ENCODE measurements around the gene TM9SF1.

Gene TM9SF1

DNA sequence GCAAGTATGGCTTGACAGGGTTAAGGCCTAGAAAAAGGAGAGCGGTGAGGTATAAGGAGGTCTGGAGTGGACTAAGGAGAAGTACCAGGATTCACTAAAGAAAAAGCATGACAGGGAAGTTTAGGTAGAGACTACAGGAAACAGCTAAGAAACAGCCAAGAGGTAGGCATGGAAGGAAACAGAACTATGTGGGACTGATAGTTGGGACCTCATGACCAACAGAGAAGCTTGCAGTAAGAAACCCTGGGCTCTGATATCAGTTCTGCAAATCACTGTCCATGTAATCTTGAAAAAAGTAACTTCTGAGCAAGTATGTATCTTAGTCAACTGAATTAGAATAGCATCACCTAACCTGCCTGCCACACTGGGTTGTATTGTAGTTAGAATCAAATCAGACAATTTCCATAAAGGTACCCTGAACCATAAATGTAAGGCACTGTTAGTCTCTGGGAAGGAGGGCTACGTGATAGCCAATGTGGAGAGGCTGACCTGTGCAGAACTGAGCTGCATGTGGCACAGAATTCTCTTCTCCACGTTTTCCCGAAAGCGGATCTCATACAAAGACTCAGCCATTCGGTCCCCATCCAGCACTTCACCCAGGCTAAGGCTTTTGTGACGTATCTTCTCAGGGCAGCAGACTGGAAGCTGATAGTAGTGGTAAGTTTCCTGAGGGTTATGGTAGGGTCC is 912 bp downstream of the TM9SF1 start:
- H3K36me3 ChIP-seq (ENCODE audit: insufficient read depth, low read length): peaks cover 4% of the 10 kb centered on the region; the same call in 1 of the 2 replicates
- H3K9ac ChIP-seq (ENCODE audit: low read depth, low read length): no peak overlapping the region; the same call in 1 of the 2 replicates
- no peaks in the 10 kb centered on the region for H3K4me1 ChIP-seq (ENCODE audit: insufficient read depth, low read length)
- no peaks in the 10 kb centered on the region for H3K9me3 ChIP-seq (ENCODE audit: control insufficient read depth, insufficient read depth, low read length)

DNA sequence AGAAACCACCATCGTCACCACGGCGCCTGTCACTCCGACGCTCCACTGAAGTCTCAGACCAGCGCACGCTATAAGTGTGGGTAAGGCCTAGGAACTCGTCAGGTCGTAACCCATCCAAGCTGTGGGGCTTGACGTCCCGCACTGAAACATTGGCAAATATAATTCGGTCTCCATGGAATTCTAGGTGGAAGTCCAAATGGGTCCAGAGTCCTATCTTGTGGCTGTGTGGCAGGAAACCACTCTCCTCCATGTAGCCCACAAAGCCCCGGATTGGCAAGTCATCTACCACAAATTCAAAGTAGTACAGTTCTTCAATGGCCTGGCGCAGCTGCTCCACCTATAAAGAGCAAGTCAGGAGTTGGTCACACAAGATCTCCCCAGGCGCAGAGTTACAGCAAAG is 2.3 kb downstream of the TM9SF1 start:
- no peaks in the 10 kb centered on the region for H3K4me1 ChIP-seq (ENCODE audit: insufficient read depth, low read length)
- no peak overlapping the region for H3K9ac ChIP-seq (ENCODE audit: low read depth, low read length)
- peaks cover 4% of the 10 kb centered on the region; the same call in 1 of the 2 replicates for H3K36me3 ChIP-seq (ENCODE audit: insufficient read depth, low read length)
- H3K9me3 ChIP-seq (ENCODE audit: control insufficient read depth, insufficient read depth, low read length): no peaks in the 10 kb centered on the region

DNA sequence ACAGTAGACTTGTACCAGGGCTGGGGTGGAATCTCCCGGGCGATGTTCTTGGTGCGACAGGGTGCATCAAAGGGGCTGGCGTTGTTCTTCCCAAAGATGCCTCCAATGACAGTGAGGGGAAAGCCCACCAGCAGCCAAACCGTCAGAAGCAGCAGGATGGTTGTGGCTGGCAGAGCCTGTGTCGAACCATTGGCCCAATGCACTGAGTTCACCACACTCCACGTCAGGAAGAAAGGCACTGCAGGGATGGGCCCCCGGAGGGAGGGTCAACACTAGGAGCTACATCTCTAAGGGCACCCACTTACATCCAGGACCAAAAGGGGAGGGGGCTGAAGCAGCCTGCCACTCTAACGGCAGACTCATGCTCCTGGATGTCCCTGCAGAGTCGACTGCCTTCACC is 4.8 kb downstream of the TM9SF1 start:
- H3K36me3 ChIP-seq (ENCODE audit: insufficient read depth, low read length): peaks cover 6% of the 10 kb centered on the region
- no peak overlapping the region for H3K9ac ChIP-seq (ENCODE audit: low read depth, low read length)
- no peaks in the 10 kb centered on the region for H3K4me1 ChIP-seq (ENCODE audit: insufficient read depth, low read length)
- H3K9me3 ChIP-seq (ENCODE audit: control insufficient read depth, insufficient read depth, low read length): no peaks in the 10 kb centered on the region

DNA sequence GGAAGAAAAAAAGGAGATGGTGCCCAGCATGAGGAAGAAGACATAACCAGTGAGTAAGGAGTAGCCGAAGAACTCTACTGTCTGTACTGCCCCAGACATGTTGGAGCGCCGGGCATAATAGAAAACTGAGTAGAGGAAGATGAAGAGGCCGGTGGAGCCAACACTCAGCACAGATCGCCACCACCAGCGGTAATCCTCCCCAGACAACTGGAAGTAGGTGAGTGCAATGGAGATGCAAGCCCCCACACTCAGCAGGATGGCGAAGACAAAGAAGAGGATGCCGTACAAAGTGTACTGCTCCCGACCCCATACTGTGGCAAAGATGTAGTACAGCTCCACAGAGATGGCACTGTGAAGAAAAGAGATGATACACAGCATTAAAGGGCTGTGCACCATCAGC is 5.8 kb downstream of the TM9SF1 start:
- no peaks in the 10 kb centered on the region for H3K9me3 ChIP-seq (ENCODE audit: control insufficient read depth, insufficient read depth, low read length)
- H3K36me3 ChIP-seq (ENCODE audit: insufficient read depth, low read length): peaks cover 9% of the 10 kb centered on the region
- no peaks in the 10 kb centered on the region for H3K4me1 ChIP-seq (ENCODE audit: insufficient read depth, low read length)
- no peak overlapping the region for H3K9ac ChIP-seq (ENCODE audit: low read depth, low read length)

DNA sequence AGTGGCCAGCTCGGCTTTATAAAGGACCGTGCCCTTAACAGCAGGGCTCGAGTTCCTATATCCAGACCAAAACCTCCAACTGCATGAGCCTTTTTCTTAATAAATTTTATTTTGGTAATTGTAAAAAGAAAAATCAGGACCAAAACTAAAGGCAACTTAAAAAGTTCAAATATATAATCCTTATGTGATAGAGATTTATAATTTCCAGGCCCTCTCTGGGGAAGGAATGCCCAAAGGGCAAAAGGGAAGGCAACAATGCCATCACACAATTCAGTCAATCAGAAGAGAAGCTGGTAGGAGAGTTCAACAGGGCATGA is 6.2 kb downstream of the TM9SF1 start:
- Histone ChIP-seq H3K36me3 (ENCODE audit: insufficient read depth, low read length) (peaks cover 11% of the 10 kb centered on the region), H3K9me3 (ENCODE audit: control insufficient read depth, insufficient read depth, low read length) (no peaks in the 10 kb centered on the region), H3K4me1 (ENCODE audit: insufficient read depth, low read length) (no peaks in the 10 kb centered on the region), H3K9ac (ENCODE audit: low read depth, low read length) (no peak overlapping the region)

DNA sequence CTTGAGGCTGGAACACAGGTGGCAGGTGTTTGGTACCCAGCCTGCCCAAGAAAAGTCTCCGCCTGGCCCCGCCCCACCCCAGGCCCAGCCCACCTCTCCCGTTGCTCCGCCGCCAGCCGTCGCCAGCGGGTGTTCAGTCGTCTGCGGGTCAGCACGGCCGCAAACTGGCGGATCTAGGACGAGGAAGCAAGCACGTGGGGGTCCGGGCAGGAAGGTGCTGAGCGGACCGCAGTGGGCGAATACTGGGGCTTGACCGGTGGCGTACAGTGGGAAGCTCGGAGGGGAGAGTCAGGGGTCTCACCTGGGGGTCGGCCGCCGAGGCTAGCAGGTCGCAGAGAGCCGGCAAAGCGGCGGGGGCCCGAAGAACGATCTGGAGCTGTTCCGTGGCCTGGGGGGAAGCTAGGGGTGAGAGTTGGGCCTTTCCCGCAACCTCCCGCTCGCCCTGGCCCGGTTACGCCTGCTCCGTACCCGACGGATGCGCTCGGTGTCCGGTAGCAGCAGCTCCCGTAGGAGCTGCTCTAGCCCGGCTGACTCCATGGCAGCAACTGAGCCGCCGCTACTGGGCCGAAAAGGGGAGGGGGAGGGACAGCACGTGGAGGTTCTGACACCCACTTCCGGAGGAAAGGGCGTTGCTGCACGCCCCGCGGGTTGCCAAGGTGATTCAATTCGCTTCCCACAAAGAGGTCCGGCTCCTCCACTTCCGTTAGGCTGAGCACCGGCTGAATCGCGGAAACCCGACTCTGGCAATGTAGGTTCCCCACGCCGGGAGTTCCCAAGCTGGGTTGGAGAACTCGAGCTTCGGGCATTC is 6.8 kb downstream of the TM9SF1 start, which contains the start of gene IPO4:
Gene IPO4 (minus strand): TSS at position 566 of the 808 bp plus-strand sequence. CDS start 29 bp downstream, at position 537.
- peak within 1 kb of the TSS; percentile 68 for H3K9ac ChIP-seq (ENCODE audit: low read depth, low read length)
- H3K4me1 ChIP-seq (ENCODE audit: insufficient read depth, low read length): no peaks in the 10 kb centered on the region
- H3K9me3 ChIP-seq (ENCODE audit: control insufficient read depth, insufficient read depth, low read length): no peaks in the 10 kb centered on the region
- peaks cover 11% of the 10 kb centered on the region for H3K36me3 ChIP-seq (ENCODE audit: insufficient read depth, low read length)

DNA sequence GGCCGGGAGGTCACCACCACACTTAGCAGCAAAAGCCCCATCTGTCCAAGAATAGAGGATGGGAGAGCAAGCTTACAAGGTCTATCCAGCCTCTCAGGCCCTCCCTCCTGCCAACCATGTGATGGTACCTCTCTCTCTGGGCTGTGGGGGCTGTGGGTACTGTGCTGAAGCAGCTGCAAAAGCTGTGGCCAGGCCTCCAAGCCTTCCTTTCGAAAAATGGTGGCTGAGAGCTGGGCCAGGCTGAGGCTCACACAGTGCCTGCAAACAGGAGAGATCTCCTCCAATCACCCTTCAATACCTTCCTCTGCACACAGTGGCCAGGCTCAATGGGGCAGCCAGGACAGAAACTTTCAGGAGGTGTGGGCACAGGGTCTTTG is 7.7 kb downstream of the TM9SF1 start:
- no peaks in the 10 kb centered on the region for H3K4me1 ChIP-seq (ENCODE audit: insufficient read depth, low read length)
- no peaks in the 10 kb centered on the region for H3K9me3 ChIP-seq (ENCODE audit: control insufficient read depth, insufficient read depth, low read length)
- H3K9ac ChIP-seq (ENCODE audit: low read depth, low read length): no peak overlapping the region
- peaks cover 11% of the 10 kb centered on the region for H3K36me3 ChIP-seq (ENCODE audit: insufficient read depth, low read length)

DNA sequence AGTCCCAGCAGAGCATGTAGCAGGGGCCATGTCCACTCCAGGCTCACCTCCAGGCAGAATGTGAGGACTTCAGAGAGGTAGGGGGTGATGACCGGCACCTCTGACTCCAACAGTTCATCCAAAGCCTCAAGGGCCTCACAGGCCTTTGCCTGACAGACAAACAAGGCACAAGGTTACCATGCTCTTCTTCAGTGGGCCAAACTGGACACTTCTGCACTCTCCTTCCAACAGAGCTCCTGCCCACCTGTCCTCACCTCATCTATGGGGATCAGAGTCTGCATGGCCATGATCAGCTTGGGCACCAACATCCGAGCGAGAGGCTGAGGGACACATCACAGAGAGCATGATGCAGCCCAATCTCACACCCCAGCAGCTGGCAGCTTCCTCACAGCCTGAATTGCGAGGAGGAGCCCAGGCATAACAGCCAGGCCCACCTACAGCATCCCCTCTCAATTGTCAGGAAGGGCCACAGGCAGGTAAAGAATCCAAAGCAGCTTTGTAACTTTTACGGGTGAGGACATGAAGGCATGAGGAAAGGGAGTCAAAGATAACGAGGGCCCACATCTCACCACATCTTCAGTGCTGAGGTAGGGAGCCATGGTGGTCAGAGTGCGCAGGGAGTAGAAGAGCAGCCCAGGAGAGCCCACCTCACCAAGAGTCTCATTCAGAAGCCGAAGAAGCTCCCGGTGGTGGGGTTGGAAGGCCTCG is 8.3 kb downstream of the TM9SF1 start:
- no peaks in the 10 kb centered on the region for H3K9me3 ChIP-seq (ENCODE audit: control insufficient read depth, insufficient read depth, low read length)
- peaks cover 9% of the 10 kb centered on the region for H3K36me3 ChIP-seq (ENCODE audit: insufficient read depth, low read length)

DNA sequence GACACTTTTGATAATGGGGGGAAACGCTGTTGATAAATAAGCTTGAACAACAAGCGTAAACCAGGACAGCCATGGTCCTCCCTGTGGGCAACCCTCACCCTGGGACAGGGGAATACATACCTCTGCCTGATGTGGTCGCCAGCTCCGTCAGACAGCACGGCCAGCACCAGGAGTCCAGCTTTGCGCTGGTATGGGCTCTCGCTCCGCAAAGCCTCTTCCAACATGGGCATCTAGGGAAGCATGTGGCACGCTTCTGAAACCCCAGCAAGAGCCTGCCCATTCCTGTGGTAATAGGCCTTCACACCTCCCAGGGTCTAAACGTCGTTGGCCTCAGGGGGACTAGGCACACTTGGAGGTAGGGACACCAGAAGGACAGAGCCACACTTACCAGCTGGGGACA is 9.5 kb downstream of the TM9SF1 start:
- Histone ChIP-seq H3K9ac (ENCODE audit: low read depth, low read length) (no peak overlapping the region), H3K36me3 (ENCODE audit: insufficient read depth, low read length) (peaks cover 8% of the 10 kb centered on the region), H3K9me3 (ENCODE audit: control insufficient read depth, insufficient read depth, low read length) (no peaks in the 10 kb centered on the region)

More for the DNA sequence above, 8.3 kb downstream of the TM9SF1 start:
- no peaks in the 10 kb centered on the region for H3K4me1 ChIP-seq (ENCODE audit: insufficient read depth, low read length)
- no peak overlapping the region for H3K9ac ChIP-seq (ENCODE audit: low read depth, low read length)

DNA sequence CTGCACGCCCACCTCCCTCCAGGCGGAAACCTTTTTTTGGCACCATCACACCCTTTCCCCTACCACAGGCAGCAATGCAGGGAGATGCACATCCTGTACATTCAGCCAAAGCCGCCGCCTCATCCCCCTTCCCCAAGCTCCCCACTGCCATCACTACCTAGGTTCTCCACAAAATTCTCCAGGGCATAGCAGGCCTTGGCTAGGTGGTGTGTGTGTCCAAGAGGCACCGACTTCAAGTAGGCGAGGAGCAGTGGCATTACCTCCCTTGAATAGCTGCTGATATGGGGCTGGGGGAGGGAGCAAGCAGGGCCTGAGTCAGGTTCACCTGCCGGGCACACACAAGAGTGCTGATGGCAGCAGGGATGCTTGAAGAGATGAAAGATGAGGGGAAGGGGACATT is 10.2 kb downstream of the TM9SF1 start:
- Histone ChIP-seq H3K9ac (ENCODE audit: low read depth, low read length) (no peak overlapping the region), H3K4me1 (ENCODE audit: insufficient read depth, low read length) (no peaks in the 10 kb centered on the region), H3K36me3 (ENCODE audit: insufficient read depth, low read length) (peaks cover 14% of the 10 kb centered on the region), H3K9me3 (ENCODE audit: control insufficient read depth, insufficient read depth, low read length) (no peaks in the 10 kb centered on the region)

More for the DNA sequence above, 9.5 kb downstream of the TM9SF1 start:
- no peaks in the 10 kb centered on the region for H3K4me1 ChIP-seq (ENCODE audit: insufficient read depth, low read length)

DNA sequence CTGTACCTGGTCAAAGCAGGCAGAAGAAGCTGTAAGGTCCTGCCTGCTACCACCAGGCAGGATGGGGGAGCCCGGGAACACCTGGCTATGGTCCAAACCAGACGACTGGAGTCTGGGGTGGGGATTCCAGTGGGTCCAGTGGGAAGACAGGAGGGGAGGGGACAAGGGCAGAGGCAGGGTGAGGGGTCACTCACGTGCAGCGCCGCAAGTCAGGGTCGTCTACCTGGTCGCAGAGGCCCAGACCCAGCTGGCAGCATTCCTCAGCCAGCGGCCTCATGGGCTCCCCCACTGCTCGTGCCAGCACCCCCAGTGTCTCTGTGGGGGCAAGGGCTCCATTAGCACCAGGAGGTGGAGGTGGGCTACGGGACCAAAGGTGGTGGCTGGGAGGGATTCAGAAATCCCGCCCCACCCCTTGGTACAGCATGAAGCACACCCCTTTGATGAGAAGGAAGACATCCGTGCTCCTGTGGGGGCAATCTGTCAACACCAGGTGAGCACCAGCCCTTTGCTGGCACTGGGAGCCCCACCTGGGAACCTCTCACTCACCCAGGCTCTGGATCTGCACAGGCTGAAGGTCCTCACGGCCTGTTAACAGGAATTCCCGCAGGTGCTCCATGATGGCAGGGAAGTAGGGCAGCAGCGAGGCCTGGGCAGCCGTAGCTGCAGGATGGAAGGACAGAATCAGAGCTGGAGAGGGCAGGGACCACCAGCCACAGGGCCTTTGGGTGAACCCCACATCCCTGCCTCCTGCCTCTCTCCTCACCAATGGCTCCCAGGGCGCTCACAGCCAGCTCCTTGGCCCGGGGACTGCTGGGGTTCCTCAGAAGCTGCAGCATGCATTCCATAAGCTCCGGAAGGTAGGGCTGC is 10.9 kb downstream of the TM9SF1 start:
- H3K36me3 ChIP-seq (ENCODE audit: insufficient read depth, low read length): peaks cover 14% of the 10 kb centered on the region
- H3K9me3 ChIP-seq (ENCODE audit: control insufficient read depth, insufficient read depth, low read length): no peaks in the 10 kb centered on the region
- no peaks in the 10 kb centered on the region for H3K4me1 ChIP-seq (ENCODE audit: insufficient read depth, low read length)
- H3K9ac ChIP-seq (ENCODE audit: low read depth, low read length): no peak overlapping the region

DNA sequence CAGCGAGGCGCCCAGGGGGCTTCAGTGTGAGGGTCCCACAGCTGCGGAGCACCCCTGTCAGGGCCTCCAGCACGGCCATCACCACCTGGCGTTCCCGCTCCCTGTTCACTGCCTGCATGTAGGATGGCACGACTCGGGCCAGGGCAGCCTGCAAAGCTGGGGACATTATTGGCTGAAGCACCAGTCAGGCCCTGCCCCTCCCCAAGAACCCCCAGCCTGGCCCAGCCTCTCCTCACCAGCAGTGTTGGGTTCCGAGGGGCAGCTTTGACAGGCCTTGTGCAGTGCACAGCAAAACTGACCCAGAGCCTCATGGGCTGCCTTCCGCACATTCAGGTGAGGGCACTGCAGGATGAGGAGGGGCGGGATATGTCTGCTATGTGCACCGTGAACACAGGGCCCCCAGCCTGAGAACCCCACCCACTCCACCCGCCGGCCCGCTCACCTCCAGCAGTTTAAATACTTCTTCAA is 12.2 kb downstream of the TM9SF1 start:
- Histone ChIP-seq H3K9ac (ENCODE audit: low read depth, low read length) (no peak overlapping the region), H3K36me3 (ENCODE audit: insufficient read depth, low read length) (peaks cover 16% of the 10 kb centered on the region), H3K4me1 (ENCODE audit: insufficient read depth, low read length) (no peaks in the 10 kb centered on the region), H3K9me3 (ENCODE audit: control insufficient read depth, insufficient read depth, low read length) (no peaks in the 10 kb centered on the region)

DNA sequence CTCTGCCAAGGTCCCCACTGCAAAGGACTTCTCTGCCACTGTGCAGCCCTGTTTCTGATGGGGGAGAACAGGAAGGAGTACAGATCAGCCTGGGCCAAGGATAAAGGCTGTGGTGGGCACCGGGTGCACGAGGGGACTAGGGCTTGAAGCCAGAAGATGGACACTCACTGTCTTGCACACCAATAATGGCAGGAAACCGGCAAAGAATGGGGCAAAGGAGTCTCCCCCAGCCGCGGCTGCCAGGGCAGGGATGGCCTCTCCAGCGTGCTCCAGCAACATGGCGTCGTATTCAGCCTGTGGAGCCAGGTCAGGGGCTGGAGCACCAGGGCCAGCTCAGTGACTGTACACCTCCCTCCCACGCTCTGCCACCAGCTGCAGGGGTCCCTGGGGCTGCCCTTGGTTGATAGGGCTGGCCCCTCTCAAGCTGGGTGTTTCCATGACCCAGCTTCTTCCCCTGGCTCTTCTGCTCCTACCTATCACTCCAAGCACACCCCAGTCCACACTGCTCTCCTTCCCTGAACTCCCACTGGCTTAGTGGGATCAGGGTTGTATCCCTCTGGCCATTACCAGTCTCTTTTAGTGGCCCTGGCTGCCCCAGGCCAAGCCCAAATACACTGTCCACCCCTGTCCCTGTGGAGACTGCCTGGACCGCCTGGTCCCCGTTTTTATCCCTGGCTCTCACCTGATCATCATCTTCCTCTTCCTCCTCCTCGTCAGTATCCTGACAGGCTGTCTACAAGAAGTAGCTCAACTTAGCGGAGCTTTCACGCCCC is 12.9 kb downstream of the TM9SF1 start:
- Histone ChIP-seq H3K4me1 (ENCODE audit: insufficient read depth, low read length) (no peaks in the 10 kb centered on the region), H3K9ac (ENCODE audit: low read depth, low read length) (no peak overlapping the region), H3K9me3 (ENCODE audit: control insufficient read depth, insufficient read depth, low read length) (no peaks in the 10 kb centered on the region), H3K36me3 (ENCODE audit: insufficient read depth, low read length) (peaks cover 16% of the 10 kb centered on the region)

Data from ES-I3 (cell line).